Gastrocnemius medialis (tissue), 4 donors: ENCODE results near the gene EXOSC5.

ENCODE experiments used
- POLR2A ChIP-seq, 2 donors: fragments of 450-650 bp; IDR thresholded peaks; one replicate each; pipeline ENCODE4 v1.6.1; 2017; ENCODE audit warnings: antibody characterized with exemption in 2 of 2, mild to moderate bottlenecking in 2 of 2, moderate library complexity in 2 of 2
- TF ChIP-seq, protein P1 (sequence below), 5 experiments: fragments of 450-650 bp in 3 of 5; fragments of 200-600 bp in 2 of 5; sonication (generic) in 2 of 5; IDR thresholded peaks in 4 of 5; conservative IDR thresholded peaks in 1 of 5; 1 replicate in 4 of 5; 2 replicates in 1 of 5; pipeline ENCODE4 v1.5.1; 2016 to 2019; ENCODE audit warnings: antibody characterized with exemption in 5 of 5, mild to moderate bottlenecking in 3 of 5, moderate library complexity in 3 of 5

DNA sequence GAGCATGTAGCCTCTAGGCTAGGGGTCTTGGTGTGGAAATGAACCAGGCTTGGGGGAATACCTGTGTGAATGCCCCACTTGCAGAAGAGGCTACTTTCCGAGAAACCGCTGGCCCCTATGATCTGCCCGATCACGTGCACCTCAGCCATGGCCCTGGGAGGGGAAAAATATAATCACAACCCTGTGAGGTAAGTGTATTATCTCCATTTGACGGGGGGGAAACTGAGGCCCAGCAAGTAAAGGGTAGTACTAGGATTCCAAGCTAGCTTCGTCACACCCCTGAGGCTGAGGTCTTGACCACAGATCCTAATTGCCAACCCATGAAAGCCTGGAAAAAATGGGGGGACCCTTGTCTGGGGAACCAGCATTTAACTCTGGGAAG, 33.8 kb downstream of the EXOSC5 start:
- TF ChIP-seq, protein P1, sequence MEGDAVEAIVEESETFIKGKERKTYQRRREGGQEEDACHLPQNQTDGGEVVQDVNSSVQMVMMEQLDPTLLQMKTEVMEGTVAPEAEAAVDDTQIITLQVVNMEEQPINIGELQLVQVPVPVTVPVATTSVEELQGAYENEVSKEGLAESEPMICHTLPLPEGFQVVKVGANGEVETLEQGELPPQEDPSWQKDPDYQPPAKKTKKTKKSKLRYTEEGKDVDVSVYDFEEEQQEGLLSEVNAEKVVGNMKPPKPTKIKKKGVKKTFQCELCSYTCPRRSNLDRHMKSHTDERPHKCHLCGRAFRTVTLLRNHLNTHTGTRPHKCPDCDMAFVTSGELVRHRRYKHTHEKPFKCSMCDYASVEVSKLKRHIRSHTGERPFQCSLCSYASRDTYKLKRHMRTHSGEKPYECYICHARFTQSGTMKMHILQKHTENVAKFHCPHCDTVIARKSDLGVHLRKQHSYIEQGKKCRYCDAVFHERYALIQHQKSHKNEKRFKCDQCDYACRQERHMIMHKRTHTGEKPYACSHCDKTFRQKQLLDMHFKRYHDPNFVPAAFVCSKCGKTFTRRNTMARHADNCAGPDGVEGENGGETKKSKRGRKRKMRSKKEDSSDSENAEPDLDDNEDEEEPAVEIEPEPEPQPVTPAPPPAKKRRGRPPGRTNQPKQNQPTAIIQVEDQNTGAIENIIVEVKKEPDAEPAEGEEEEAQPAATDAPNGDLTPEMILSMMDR (IDR thresholded peaks at IDR 0.05 in 4 of 5, conservative IDR thresholded peaks at IDR 0.05 in 1 of 5), result no peak
- no peak for TF ChIP-seq POLR2A (IDR thresholded peaks at IDR 0.05)
